ENCODE measurements around the gene GFER.

The GFER gene

GRCh38 chr16:1975432-1976215, 8.4 kb upstream of the GFER start (continued):
- TF ChIP-seq POU6F1 (CRISPR knock-in tag; IDR thresholded peaks at IDR 0.05; ENCODE audit: borderline replicate concordance, low read depth) = no peak

- TF ChIP-seq BACH2 (CRISPR knock-in tag; IDR thresholded peaks at IDR 0.05; ENCODE audit: borderline replicate concordance) (no peak), ZFP30 (CRISPR knock-in tag; IDR thresholded peaks at IDR 0.05) (no peak), ESRRG (CRISPR knock-in tag; IDR thresholded peaks at IDR 0.05) (no peak), RARB (CRISPR knock-in tag; IDR thresholded peaks at IDR 0.05) (no peak), ZFP3 (CRISPR knock-in tag; IDR thresholded peaks at IDR 0.05) (no peak), TOX (CRISPR knock-in tag; IDR thresholded peaks at IDR 0.05; ENCODE audit: borderline replicate concordance) (no peak), ISL1 (CRISPR knock-in tag; IDR thresholded peaks at IDR 0.05) (no peak), PPARA (CRISPR knock-in tag; IDR thresholded peaks at IDR 0.05; ENCODE audit: borderline replicate concordance) (no peak), CSRNP3 (CRISPR knock-in tag; IDR thresholded peaks at IDR 0.05) (no peak), SNAI2 (CRISPR knock-in tag; IDR thresholded peaks at IDR 0.05) (no peak)
- ATAC-seq = no peak
Observed at GRCh38 chr16:1976216-1976520, 7.8 kb upstream of the GFER start.

- TF ChIP-seq ZNF8 (CRISPR knock-in tag; IDR thresholded peaks at IDR 0.05) (no peak), ZFP3 (CRISPR knock-in tag; IDR thresholded peaks at IDR 0.05) (no peak), GLIS3 (CRISPR knock-in tag; IDR thresholded peaks at IDR 0.05) (no peak), POU6F1 (CRISPR knock-in tag; IDR thresholded peaks at IDR 0.05; ENCODE audit: borderline replicate concordance, low read depth) (no peak), RARB (CRISPR knock-in tag; IDR thresholded peaks at IDR 0.05) (no peak), ARNTL (CRISPR knock-in tag; IDR thresholded peaks at IDR 0.05; ENCODE audit: borderline replicate concordance, low read depth) (no peak)
- no peak for ATAC-seq
Observed at GRCh38 chr16:1976951-1977874, 6.8 kb upstream of the GFER start.

GRCh38 chr16:1977875-1978268, 6.1 kb upstream of the GFER start:
- TF ChIP-seq TSHZ2 (CRISPR knock-in tag; IDR thresholded peaks at IDR 0.05) (no peak), ZFP30 (CRISPR knock-in tag; IDR thresholded peaks at IDR 0.05) (no peak), ZC3H10 (CRISPR knock-in tag; IDR thresholded peaks at IDR 0.05) (no peak), ZNF565 (CRISPR knock-in tag; conservative IDR thresholded peaks at IDR 0.05; ENCODE audit: low read depth) (no peak), SNAI2 (CRISPR knock-in tag; IDR thresholded peaks at IDR 0.05) (no peak), ZFP3 (CRISPR knock-in tag; IDR thresholded peaks at IDR 0.05) (no peak)
- ATAC-seq = no peak

Data from SK-N-SH treated with all-trans-retinoic acid at 6 μM for 48 hours (cell line).